HG03196 (cell line): ENCODE measurements around the gene ADAM8.
"Not testable (repeated sequence)": the region's sequence is repeated elsewhere in the genome, so short reads cannot be mapped to it uniquely, and the experiment has no call there.

Experiments
- ATAC-seq: cut with Tn5 transposase; IDR thresholded peaks from one replicate; pipeline ENCODE4 v1.9.1; 2021; ENCODE audit not compliant: unreplicated experiment

Gene ADAM8

GRCh38 chr10:133276435-133277201, at the start of gene ADAM8:
TSS of gene ADAM8 (minus strand) at chr10:133276868. CDS start at chr10:133276817, 51 bp downstream.
- ATAC-seq, result peak; percentile 30

- ATAC-seq, result no peak
These were observed 49.5 kb upstream of the ADAM8 start for GRCh38 chr10:133326223-133326551.

- ATAC-seq, result no peak
These were observed 49.0 kb upstream of the ADAM8 start for GRCh38 chr10:133325440-133326222.

- ATAC-seq, result no peak
These were observed 48.2 kb upstream of the ADAM8 start for GRCh38 chr10:133324857-133325260.

- ATAC-seq, result no peak
These were observed 47.6 kb upstream of the ADAM8 start for GRCh38 chr10:133324198-133324792.

- not testable (repeated sequence) for ATAC-seq
These were observed 45.5 kb upstream of the ADAM8 start for GRCh38 chr10:133322064-133322709.

DNA sequence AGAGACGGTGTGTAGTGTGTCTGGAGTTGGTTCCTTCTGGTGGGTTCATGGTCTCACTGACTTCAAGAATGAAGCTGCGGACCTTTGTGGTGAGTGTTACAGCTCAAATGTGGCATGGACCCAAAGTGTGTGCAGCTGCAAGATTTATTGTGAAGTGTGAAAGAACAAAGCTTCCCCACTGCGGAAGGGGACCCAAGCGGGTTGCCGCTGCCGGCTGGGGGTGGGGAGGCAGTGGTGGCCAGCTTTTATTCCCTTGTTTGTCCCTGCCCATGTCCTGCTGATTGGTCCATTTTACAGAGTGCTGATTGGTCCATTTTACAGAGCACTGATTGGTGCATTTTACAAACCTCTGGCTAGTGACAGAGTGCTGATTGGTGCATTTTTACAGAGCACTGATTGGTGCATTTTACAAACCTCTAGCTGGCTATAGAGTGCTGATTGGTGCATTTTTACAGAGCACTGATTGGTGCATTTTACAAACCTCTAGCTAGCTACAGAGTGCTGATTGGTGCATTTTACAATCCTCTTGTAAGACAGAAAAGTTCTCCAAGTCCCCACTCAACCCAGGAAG, 44.3 kb upstream of the ADAM8 start:
- ATAC-seq, result not testable (repeated sequence)

- no peak for ATAC-seq
These were observed 41.9 kb upstream of the ADAM8 start for GRCh38 chr10:133318494-133319127.

DNA sequence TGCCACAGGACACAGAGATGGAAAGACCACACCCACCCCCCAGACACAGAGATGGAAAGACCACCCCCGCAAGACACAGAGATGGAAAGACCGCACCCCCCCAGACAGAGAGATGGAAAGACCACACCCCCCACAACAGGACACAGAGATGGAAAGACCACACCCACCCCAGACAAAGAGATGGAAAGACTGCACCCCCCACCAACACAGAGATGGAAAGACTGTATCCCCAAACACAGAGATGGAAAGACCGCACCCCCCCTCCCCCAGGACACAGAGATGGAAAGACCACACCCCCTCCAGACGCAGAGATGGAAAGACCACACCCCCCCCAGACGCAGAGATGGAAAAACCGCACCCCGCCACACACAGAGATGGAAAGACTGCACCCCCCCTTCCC, 40.1 kb upstream of the ADAM8 start:
- no peak for ATAC-seq

GRCh38 chr10:133316266-133316665, 39.6 kb upstream of the ADAM8 start:
- no peak for ATAC-seq

- no peak for ATAC-seq
These were observed 39.2 kb upstream of the ADAM8 start for GRCh38 chr10:133315847-133316246.

GRCh38 chr10:133314911-133315310, 38.2 kb upstream of the ADAM8 start:
- ATAC-seq, result no peak

- ATAC-seq, result no peak
These were observed 36.5 kb upstream of the ADAM8 start for GRCh38 chr10:133313192-133313591.

DNA sequence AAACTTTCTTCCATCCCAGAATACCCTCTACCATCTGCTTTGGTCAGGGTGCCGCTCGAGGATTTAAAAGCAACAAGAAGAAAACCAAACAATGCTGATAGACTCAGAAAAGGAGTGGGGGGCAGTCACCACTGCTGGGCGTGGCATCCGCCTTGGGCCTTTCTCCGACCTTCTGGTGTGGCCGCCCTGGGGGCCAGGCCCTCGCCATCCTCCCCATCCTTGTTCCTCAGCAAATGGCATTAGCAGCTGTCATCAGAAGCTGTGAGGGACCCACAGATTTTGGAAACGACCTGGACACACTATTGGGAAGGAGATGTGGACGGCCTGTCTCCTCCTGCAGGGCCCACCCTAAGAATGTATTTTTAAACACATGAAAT, 36.1 kb upstream of the ADAM8 start:
- ATAC-seq, result no peak

DNA sequence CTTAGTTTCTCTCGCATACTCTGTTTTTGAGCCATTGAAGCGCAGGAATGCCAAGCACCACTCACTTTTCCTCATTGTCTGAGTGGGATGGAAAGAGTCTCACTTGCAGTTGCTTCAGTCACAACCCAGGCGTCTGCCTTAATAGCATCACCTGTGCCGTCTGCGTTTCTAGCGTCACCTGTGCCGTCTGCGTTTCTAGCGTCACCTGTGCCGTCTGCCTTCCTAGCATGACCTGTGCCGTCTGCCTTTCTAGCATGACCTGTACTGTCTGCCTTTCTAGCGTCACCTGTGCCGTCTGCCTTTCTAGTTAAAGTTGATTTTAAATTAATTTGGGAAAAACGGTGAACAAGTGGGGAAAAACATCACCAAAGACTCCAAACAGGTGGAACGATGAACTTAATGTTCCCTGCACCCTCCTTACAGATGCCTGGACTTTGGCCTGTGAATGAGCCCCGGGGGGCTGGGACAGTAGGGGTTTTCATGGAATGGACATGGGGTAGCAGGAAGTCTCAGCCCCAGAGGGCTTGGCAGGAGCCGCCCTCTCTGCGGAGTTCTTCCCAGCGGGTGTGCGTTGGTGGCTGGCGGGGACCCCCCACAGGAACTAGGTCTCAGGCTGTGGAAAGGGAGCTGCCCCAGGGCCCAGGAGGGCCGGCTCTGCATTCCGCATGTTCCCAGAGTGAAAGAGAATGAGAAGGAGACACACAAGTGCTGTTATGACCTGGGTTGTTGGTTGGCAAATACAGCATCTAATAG, 35.5 kb upstream of the ADAM8 start:
- no peak for ATAC-seq

- ATAC-seq, result no peak
These were observed 34.9 kb upstream of the ADAM8 start for GRCh38 chr10:133311570-133311969.

GRCh38 chr10:133310789-133311188, 34.1 kb upstream of the ADAM8 start:
- ATAC-seq, result no peak

DNA sequence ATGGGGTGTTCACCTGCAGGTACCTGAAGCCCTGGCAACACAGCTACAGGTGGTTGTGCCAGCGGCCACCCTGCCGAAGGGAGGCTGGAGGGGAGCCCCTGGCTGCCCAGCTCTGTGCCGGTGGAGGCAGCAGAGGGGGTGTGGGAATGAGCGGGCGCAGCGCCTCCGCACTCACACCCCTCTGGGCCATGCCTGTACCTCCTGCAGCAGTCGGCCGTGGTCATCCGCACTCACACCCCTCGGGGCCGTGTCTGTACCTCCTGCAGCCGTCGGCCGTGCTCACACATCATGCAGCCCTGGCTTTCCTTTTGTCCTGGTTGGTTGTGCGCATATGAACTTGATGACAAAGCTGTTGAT, 33.7 kb upstream of the ADAM8 start:
- ATAC-seq, result no peak

DNA sequence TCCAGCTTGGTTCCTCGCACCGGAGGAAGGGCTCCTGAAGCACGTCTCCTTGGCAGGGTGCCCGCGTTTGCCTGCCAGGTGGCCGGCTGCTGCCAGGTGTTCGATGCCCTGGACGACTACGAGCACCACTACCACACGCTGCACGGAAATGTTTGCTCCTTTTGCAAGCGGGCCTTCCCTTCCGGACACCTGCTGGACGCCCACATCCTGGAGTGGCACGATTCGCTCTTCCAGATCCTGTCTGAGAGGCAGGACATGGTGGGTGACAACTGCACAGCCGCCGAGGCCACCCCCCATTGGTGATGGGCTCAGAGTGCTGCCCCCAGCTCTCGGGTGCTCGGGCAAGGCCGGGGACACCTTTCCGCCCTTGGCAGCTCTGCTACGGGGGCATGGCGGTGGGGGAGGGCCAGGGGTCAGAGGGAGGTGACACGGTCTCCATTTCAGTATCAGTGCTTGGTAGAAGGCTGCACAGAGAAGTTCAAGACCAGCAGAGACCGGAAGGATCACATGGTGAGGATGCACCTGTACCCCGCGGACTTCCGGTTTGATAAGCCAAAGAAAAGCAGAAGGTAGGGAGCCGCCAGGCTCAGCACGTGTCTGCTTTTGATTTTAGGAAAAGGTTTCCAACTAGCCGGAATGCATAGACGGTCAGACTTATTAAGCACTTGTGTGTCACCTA, 33.2 kb upstream of the ADAM8 start:
- no peak for ATAC-seq
